ENCODE measurements around the gene ZYG11B.

ZYG11B gene

GRCh38 chr1:52767596-52768280 lies 41.5 kb downstream of the ZYG11B start:
- Histone ChIP-seq H3K4ac (ENCODE audit: low read depth, low read length) (no peak overlapping the region), H3K79me2 (ENCODE audit: control insufficient read depth, insufficient read depth, low read length, poor library complexity) (no peaks in the 10 kb centered on the region), H3K4me1 (ENCODE audit: control insufficient read depth in 1 of 2, insufficient read depth in 2 of 2, low read length in 2 of 2) (no peaks in the 10 kb centered on the region), H2BK12ac (ENCODE audit: low read length) (no peak overlapping the region), H3K14ac (ENCODE audit: low read length) (no peak overlapping the region), H3K27ac (ENCODE audit: low read depth, low read length) (no peak overlapping the region), H3K9ac (ENCODE audit: low read length) (no peak overlapping the region), H2BK5ac (ENCODE audit: low read depth, low read length, poor library complexity) (no peak overlapping the region), H3K4me2 (ENCODE audit: low read length) (no peak overlapping the region), H3K23ac (ENCODE audit: low read length) (peak overlapping the region; percentile 58), H3K79me1 (ENCODE audit: low read length) (no peaks in the 10 kb centered on the region), H3K18ac (ENCODE audit: low read length) (no peak overlapping the region), H4K12ac (ENCODE audit: low read depth, low read length) (no peak overlapping the region), H3K27me3 (ENCODE audit: insufficient read depth, low read length) (no peaks in the 10 kb centered on the region), H3K36me3 (ENCODE audit: control insufficient read depth in 1 of 2, insufficient read depth in 2 of 2, low read length in 2 of 2) (peaks cover 2 to 11% of the 10 kb centered on the region in 2 experiments), H3K4me3 (ENCODE audit: low read depth, low read length) (no peak overlapping the region), H4K91ac (ENCODE audit: low read depth, low read length) (no peak overlapping the region), H3K9me3 (ENCODE audit: insufficient read depth, low read depth, low read length) (no peaks in the 10 kb centered on the region), H2AK5ac (ENCODE audit: low read length) (no peak overlapping the region), H4K8ac (ENCODE audit: low read depth, low read length) (no peak overlapping the region), H2AFZ (ENCODE audit: insufficient read depth, low read length, poor library complexity) (no peak overlapping the region), H2BK120ac (ENCODE audit: insufficient read depth, low read length, poor library complexity) (no peak overlapping the region)
- WGBS (ENCODE audit: extremely low coverage, insufficient coverage, insufficient read length), result no CpG with 5 or more reads among the region's 4 CpGs
- no peak for DNase-seq

- Histone ChIP-seq H3K4me1 (ENCODE audit: control insufficient read depth in 1 of 2, insufficient read depth in 2 of 2, low read length in 2 of 2) (no peaks in the 10 kb centered on the region), H3K4ac (ENCODE audit: low read depth, low read length) (no peak overlapping the region), H3K79me2 (ENCODE audit: control insufficient read depth, insufficient read depth, low read length, poor library complexity) (no peaks in the 10 kb centered on the region), H4K91ac (ENCODE audit: low read depth, low read length) (no peak overlapping the region), H4K8ac (ENCODE audit: low read depth, low read length) (no peak overlapping the region), H3K79me1 (ENCODE audit: low read length) (no peaks in the 10 kb centered on the region), H3K4me2 (ENCODE audit: low read length) (no peak overlapping the region), H3K9me3 (ENCODE audit: insufficient read depth, low read depth, low read length) (no peaks in the 10 kb centered on the region), H2AK5ac (ENCODE audit: low read length) (no peak overlapping the region), H3K36me3 (ENCODE audit: control insufficient read depth in 1 of 2, insufficient read depth in 2 of 2, low read length in 2 of 2) (peaks cover 2 to 13% of the 10 kb centered on the region in 2 experiments), H2BK120ac (ENCODE audit: insufficient read depth, low read length, poor library complexity) (no peak overlapping the region), H2BK5ac (ENCODE audit: low read depth, low read length, poor library complexity) (no peak overlapping the region), H3K9ac (ENCODE audit: low read length) (no peak overlapping the region), H4K12ac (ENCODE audit: low read depth, low read length) (no peak overlapping the region), H3K27ac (ENCODE audit: low read depth, low read length) (no peak overlapping the region), H2AFZ (ENCODE audit: insufficient read depth, low read length, poor library complexity) (no peak overlapping the region), H3K14ac (ENCODE audit: low read length) (no peak overlapping the region), H3K4me3 (ENCODE audit: low read depth, low read length) (no peak overlapping the region), H3K23ac (ENCODE audit: low read length) (no peak overlapping the region), H2BK12ac (ENCODE audit: low read length) (no peak overlapping the region), H3K27me3 (ENCODE audit: insufficient read depth, low read length) (no peaks in the 10 kb centered on the region), H3K18ac (ENCODE audit: low read length) (no peak overlapping the region)
- WGBS (ENCODE audit: extremely low coverage, insufficient coverage, insufficient read length), result no CpG with 5 or more reads among the region's 4 CpGs
- DNase-seq, result no peak
These were observed 43.2 kb downstream of the ZYG11B start for GRCh38 chr1:52769346-52770033.

GRCh38 chr1:52771384-52771783 lies 45.1 kb downstream of the ZYG11B start:
- H3K4me3 ChIP-seq (ENCODE audit: low read depth, low read length), result no peak overlapping the region
- no peaks in the 10 kb centered on the region for H3K4me1 ChIP-seq (ENCODE audit: control insufficient read depth in 1 of 2, insufficient read depth in 2 of 2, low read length in 2 of 2)
- no peak overlapping the region for H2BK5ac ChIP-seq (ENCODE audit: low read depth, low read length, poor library complexity)

GRCh38 chr1:52786148-52786547 lies 59.9 kb downstream of the ZYG11B start:
- no peak overlapping the region for H2BK5ac ChIP-seq (ENCODE audit: low read depth, low read length, poor library complexity)
- no peak overlapping the region for H3K9ac ChIP-seq (ENCODE audit: low read length)
- no peak overlapping the region for H4K91ac ChIP-seq (ENCODE audit: low read depth, low read length)
- no peaks in the 10 kb centered on the region for H3K79me1 ChIP-seq (ENCODE audit: low read length)
- no peaks in the 10 kb centered on the region for H3K79me2 ChIP-seq (ENCODE audit: control insufficient read depth, insufficient read depth, low read length, poor library complexity)
- H3K4me1 ChIP-seq (ENCODE audit: control insufficient read depth in 1 of 2, insufficient read depth in 2 of 2, low read length in 2 of 2), result no peaks in the 10 kb centered on the region
- no peak overlapping the region for H3K14ac ChIP-seq (ENCODE audit: low read length)
- no peak overlapping the region for H3K18ac ChIP-seq (ENCODE audit: low read length)
- H3K4me3 ChIP-seq (ENCODE audit: low read depth, low read length), result no peak overlapping the region
- H3K9me3 ChIP-seq (ENCODE audit: insufficient read depth, low read depth, low read length), result no peaks in the 10 kb centered on the region
- H3K27ac ChIP-seq (ENCODE audit: low read depth, low read length), result no peak overlapping the region
- H4K8ac ChIP-seq (ENCODE audit: low read depth, low read length), result no peak overlapping the region
- H3K4ac ChIP-seq (ENCODE audit: low read depth, low read length), result no peak overlapping the region
- H3K4me2 ChIP-seq (ENCODE audit: low read length), result no peak overlapping the region
- no peak overlapping the region for H4K12ac ChIP-seq (ENCODE audit: low read depth, low read length)
- H2AK5ac ChIP-seq (ENCODE audit: low read length), result no peak overlapping the region
- no peak overlapping the region for H2BK12ac ChIP-seq (ENCODE audit: low read length)
- H3K36me3 ChIP-seq (ENCODE audit: control insufficient read depth in 1 of 2, insufficient read depth in 2 of 2, low read length in 2 of 2), result peaks cover 11 to 14% of the 10 kb centered on the region in 2 experiments
- H2AFZ ChIP-seq (ENCODE audit: insufficient read depth, low read length, poor library complexity), result no peak overlapping the region
- no peak overlapping the region for H3K23ac ChIP-seq (ENCODE audit: low read length)
- no peak for DNase-seq
- no peak overlapping the region for H2BK120ac ChIP-seq (ENCODE audit: insufficient read depth, low read length, poor library complexity)
- WGBS (ENCODE audit: extremely low coverage, insufficient coverage, insufficient read length), result no CpG with 5 or more reads among the region's 4 CpGs
- no peaks in the 10 kb centered on the region for H3K27me3 ChIP-seq (ENCODE audit: insufficient read depth, low read length)

More at GRCh38 chr1:52771384-52771783, 45.1 kb downstream of the ZYG11B start:
- H3K23ac ChIP-seq (ENCODE audit: low read length), result no peak overlapping the region
- no CpG with 5 or more reads among the region's 7 CpGs for WGBS (ENCODE audit: extremely low coverage, insufficient coverage, insufficient read length)
- H3K27me3 ChIP-seq (ENCODE audit: insufficient read depth, low read length), result no peaks in the 10 kb centered on the region
- DNase-seq, result peak; percentile 31 to 91
- no peaks in the 10 kb centered on the region for H3K9me3 ChIP-seq (ENCODE audit: insufficient read depth, low read depth, low read length)
- no peak overlapping the region for H3K4me2 ChIP-seq (ENCODE audit: low read length)
- H3K9ac ChIP-seq (ENCODE audit: low read length), result no peak overlapping the region
- H3K79me1 ChIP-seq (ENCODE audit: low read length), result no peaks in the 10 kb centered on the region
- no peak overlapping the region for H3K4ac ChIP-seq (ENCODE audit: low read depth, low read length)
- H3K27ac ChIP-seq (ENCODE audit: low read depth, low read length), result no peak overlapping the region
- H3K14ac ChIP-seq (ENCODE audit: low read length), result no peak overlapping the region
- H3K36me3 ChIP-seq (ENCODE audit: control insufficient read depth in 1 of 2, insufficient read depth in 2 of 2, low read length in 2 of 2), result peaks cover 2 to 13% of the 10 kb centered on the region in 2 experiments
- no peak overlapping the region for H3K18ac ChIP-seq (ENCODE audit: low read length)
- no peaks in the 10 kb centered on the region for H3K79me2 ChIP-seq (ENCODE audit: control insufficient read depth, insufficient read depth, low read length, poor library complexity)
- H4K8ac ChIP-seq (ENCODE audit: low read depth, low read length), result no peak overlapping the region
- no peak overlapping the region for H2AK5ac ChIP-seq (ENCODE audit: low read length)
- H2AFZ ChIP-seq (ENCODE audit: insufficient read depth, low read length, poor library complexity), result no peak overlapping the region
- no peak overlapping the region for H4K12ac ChIP-seq (ENCODE audit: low read depth, low read length)
- no peak overlapping the region for H2BK120ac ChIP-seq (ENCODE audit: insufficient read depth, low read length, poor library complexity)
- no peak overlapping the region for H4K91ac ChIP-seq (ENCODE audit: low read depth, low read length)
- no peak overlapping the region for H2BK12ac ChIP-seq (ENCODE audit: low read length)
